Stimulated activated CD4-positive, alpha-beta T cell treated with anti-CD3 and anti-CD28 coated beads, Interleukin-4, amount 100 ng/mL, for 24 hours (primary cell): Measurements from ENCODE around the gene PRPH.
"Not testable (repeated sequence)": the region's sequence is repeated elsewhere in the genome, so short reads cannot be mapped to it uniquely, and the experiment has no call there.

Source experiments
- DNase-seq: peaks from one replicate; pipeline ENCODE4 v3.0.0-alpha.2; 2020

Gene PRPH

DNA sequence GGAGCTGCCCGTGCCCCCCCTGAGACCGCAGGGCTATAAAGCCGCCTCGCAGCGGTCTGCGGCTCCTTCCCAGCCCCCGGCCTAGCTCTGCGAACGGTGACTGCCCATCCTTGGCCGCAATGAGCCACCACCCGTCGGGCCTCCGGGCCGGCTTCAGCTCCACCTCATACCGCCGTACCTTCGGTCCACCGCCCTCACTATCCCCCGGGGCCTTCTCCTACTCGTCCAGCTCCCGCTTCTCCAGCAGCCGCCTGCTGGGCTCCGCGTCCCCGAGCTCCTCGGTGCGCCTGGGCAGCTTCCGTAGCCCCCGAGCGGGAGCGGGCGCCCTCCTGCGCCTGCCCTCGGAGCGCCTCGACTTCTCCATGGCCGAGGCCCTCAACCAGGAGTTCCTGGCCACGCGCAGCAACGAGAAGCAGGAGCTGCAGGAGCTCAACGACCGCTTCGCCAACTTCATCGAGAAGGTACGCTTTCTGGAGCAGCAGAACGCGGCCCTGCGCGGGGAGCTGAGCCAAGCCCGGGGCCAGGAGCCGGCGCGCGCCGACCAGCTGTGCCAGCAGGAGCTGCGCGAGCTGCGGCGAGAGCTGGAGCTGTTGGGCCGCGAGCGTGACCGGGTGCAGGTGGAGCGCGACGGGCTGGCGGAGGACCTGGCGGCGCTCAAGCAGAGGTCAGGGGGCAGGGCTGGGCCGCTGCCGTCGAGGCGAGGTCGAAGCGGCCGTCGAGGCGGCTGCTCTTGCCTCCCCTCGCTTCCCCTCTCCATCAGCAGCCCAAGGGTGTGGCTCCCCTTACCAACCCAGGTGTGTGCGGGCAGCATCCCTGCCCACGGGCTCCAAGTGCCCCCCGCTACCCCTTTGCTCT lies at the start of gene PRPH:
Gene PRPH, plus strand, starts transcription at position 66 of the 855 bp plus-strand sequence. Its CDS starts 54 bp downstream, at position 120.
- no peak for DNase-seq

DNA sequence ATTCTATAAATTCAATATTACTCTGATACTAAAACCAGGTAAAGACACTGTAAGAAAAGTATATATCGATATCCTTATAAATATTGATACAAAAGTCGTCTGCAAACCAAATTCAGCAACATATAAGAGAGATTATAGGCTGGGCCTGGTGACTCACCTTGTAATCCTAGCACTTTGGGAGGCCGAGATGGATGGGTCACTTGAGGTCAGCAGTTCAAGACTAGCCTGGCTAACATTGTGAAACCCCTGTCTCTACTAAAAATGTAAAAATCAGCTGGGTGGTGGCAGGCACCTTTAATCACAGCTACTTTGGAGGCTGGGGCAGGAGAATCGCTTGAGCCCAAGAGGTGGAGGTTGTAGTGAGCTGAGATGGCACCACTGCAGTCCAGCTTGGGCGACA lies 43.6 kb upstream of the PRPH start:
- no peak for DNase-seq

DNA sequence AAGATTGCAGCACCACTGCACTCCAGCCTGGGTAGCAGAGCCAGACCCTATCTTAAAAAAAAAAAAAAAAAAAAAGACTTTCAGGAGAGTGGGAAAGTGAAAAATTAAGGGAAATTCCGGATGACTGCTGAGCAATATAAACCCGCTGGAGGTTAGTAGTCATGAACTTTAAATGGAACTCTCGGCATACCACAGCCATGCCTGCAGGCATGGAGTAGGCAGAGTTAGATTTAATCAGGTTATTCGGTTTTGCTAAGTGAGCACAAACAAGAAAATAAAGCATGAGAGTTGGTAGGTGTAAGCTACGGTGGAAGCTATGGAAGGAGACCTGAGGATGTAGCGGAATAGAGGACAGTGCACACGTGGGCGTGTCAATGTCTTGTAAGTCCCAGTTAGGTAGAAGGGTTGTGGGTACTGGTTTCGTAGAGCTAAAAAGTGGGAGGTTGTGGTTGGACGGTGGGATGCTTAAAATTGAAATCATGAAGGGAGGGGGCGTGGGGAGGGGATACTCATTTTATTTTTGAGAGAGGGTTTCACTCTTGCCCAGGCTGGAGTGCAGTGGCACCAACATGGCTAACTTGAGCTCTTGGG lies 41.8 kb upstream of the PRPH start:
- no peak for DNase-seq

DNA sequence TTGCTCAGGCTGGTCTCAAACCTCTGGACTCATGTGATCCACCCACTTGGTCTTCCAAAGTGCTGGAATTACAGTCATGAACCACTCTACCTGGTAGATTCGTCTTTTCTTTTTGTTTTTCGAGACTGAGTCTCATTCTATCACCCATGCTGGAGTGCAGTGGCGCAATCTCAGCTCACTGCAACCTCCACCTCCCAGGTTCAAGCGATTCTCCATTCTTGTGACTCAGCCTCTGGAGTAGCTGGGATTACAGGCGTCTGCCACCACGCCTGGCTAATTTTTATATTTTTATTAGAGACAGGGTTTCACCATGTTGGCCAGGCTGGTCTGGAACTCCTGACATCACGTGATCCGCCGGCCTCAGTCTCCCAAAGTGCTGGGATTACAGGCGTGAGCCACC lies 39.5 kb upstream of the PRPH start:
- DNase-seq: not testable (repeated sequence)

DNA sequence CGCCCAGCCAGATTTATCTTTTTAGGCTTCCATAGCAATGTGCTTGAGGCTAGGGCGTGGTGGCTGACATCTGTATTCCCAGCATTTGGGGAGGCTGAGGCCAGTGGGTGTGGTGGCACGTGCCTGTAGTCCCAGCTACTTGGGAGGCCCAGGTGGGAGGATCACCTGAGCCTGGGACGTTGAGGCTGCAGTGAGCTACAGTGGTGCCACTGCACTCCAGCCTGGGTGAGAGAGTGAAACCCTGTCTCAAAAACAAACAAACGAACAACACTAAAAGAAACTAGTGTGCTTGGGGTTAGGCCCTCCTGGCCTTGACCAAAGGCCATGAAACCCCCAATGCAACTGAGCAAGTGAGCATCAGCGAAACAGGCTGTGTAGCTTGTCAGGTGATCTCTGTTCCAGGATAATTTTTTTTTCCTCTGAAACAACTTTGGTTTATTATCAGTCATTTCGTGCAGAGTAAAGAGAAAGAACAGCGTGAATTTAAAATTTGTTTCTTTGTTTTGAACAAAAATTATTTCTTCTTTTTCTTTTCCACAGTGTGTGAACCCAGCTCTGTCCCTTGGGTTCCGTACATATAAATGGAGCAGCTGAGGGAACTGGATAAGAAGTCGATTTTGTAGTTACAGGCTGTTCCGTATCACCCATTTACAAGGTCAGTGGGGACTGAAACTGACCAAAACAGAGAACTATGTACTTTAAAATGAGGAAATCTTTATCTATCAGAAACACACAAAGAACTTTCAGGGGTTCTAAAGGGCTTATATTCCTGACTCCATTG lies 38.9 kb upstream of the PRPH start:
- no peak for DNase-seq

DNA sequence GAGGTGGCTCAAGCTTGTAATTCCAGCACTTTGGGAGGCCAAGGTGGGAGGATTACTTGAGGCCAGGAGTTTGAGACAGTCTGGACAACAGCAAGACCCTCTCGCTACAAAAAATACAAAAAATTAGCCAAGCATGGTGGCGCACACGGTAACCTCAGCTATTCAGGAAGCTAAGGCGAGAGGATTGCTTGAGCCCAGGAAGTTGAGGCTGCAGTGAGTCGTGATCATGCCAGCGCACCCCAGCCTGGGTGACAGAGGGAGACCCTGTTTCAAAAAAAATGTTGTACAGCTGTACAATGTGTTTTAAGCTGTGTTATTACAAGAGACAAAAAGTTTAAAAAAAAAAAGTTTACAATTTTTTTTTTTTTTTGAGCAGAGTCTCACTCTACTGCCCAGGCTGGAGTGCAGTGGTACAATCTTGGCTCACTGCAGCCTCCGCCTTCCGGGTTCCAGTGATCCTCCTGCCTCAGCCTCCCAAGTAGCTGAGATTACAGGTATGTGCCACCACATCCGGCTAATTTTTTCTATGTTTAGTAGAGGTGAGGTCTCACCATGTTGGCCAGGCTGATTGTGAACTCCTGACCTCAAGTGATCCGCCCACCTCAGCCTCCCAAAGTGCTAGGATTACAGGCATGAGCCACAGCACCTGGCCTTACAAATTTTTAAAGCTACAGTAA lies 37.3 kb upstream of the PRPH start:
- DNase-seq: not testable (repeated sequence)

DNA sequence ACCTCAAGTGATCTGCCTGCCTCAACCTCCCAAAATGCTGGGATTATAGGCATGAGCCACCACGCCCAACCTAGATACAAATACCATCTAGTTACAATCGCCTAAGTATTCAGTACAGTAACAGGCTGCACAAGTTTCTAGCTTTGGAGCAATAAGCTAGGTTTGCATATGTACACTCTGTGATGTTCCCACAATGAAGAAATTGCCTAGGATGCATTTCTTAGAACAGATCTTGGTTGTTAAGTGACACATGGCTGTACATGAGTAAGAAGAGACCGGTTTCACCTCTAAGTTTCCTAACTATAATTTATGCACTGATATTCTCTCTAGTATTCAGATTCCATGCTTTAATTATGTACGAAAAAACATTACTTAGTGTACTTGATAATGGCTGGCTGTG lies 35.5 kb upstream of the PRPH start:
- no peak for DNase-seq

DNA sequence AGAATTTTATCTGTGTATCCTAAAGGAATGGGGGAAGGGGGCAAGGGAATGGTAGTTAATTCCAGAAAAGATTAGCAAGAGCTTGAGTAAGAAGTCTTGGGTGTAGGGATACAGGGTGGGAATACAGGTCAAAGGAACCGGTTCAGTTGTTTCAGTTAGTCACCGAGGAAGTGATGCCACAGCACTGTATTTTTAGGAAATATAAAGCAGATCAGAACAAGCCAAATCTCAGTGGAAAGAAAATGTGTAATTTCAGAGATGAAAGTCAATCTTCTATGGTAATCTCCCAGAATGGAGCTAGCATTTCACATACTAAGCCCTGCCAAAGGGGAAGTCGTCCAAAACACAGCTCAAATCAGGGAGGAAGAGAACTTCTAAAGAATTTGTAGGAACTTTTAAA lies 34.8 kb upstream of the PRPH start:
- DNase-seq: no peak

DNA sequence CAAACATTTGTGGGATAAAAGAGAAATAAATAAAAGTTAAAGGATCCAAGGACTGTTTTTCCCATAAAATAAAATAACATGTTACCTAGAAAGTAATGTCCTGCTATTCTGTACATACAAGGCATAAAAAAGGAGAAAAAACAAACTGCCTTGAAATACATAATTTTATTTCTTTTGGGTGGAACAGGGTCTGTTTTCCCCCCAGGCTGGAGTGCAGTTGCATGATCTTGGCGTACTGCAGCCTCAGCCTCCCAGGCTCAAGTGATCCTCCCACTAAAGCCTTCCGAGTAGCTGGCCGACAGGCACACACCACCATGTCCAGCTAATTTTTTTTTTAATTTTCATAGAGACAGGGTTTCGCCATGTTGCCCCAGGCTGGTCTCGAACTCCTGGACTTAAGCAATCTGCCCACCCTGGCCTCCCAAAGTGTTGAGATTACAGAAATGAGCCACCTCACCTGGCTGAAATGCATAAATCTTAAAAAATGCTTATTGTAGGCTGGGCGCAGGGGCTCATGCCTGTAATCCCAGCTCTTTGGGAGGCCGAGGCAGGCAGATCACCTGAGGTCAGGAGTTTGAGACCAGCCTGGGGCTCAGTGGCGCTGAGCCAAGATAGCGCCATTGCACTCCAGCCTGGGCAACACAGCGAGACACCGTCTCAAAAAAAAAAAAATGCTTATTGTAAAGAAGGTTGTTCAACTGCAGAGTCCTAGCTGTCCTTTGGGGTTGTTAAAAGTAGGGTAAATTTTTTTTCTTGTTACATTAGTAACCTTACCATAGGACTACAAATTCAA lies 34.2 kb upstream of the PRPH start:
- no peak for DNase-seq

DNA sequence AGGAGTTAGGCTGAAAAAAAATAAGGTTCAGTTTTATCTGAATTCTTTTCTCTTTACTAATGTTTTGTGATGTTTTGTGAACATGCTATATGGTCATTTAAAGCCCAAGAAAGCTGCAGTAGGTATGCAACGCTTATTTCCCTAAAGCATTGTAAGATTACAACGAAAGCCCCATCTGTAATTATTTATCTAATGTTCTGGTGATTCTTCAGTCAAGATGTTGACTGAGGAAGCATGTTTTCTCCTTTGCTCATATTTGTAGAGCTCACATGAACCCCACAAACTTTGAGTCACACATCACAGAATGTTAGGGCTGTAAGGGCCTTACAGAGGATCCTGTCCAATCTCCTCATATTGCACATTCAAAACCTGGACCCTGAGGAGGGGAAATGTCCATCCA lies 33.2 kb upstream of the PRPH start:
- no peak for DNase-seq

DNA sequence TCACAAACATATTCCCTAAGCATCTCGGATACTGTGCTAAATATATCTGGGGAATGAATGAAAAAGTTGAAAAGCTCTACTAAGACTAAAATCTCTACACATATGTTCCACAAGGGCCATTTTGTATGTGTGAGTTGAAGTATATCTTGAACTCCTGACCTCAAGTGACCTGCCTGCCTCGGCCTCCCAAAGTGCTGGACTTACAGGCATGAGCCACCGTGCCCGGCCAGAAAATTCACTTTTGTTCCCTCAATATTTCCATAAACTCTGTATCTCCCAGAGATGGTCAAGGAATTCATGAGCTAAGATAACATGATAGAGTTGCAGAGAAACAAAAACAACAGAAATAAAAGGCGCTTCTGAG lies 31.6 kb upstream of the PRPH start:
- DNase-seq: no peak

DNA sequence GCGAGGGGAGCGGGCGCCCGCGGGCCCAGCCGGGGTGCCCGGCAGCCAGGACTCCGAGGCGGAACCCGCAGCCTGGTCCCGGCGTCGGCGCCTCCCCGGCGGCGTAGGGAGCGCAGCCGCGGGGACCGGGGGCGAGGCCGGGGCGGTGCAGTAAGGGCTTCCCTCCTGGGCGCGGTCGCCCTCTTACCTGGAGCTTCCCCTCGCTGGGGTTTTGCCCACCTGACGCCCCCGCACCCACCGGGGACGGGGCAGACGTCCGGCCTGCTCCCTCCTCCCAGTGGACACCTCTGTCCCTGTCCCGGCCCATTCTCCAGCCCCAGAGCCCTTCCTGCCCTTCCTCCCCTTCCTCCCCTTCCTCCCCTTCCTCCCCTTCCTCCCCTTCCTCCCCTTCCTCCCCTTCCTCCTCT lies 30.5 kb upstream of the PRPH start:
- DNase-seq: peak; percentile 43

DNA sequence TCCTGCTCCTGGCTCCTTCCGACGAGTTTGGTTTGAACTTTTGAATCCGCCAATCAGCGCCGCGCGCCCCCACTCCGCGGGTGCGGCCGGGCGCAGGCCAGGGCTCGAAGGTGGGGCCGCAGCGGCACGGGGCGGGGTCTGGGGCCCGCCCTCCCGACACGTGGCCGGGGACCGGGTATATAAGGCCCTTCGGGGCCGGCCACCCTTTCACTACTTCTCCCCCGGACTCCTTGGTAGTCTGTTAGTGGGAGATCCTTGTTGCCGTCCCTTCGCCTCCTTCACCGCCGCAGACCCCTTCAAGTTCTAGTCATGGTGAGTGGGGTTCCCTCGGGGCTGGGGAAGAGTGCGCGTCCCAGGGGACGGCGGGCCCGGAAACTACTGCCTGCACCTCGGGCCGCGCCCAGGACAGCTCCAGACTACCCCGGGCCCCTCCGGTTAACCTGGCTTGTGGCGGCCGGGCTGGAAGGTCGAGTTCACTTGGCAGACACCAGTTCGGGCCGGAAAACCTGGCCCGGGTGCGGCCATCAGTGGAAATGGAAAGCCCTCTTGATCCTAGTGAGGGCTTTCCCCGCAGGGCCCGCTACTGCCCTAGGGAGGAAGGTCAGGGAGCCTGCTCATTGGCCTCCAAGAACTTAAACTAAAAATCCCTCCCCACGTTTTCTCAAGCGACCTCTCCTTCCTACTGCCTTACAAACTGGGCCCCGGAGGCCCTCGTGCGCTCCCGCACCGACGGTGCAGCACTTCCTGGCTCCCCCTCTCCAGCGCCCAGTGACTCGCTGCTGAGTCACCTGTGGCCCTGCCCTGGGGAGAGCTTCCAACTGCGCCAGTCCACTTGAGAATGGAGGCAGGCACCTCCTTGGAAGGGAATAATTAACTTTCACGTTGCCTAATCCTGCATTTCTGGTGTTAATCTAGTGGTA lies 29.8 kb upstream of the PRPH start, which contains the start of gene TUBA1C:
Gene TUBA1C, plus strand, starts transcription at position 210 of the 920 bp plus-strand sequence. Its CDS starts 100 bp downstream, at position 310.
- peak; percentile 89 for DNase-seq

DNA sequence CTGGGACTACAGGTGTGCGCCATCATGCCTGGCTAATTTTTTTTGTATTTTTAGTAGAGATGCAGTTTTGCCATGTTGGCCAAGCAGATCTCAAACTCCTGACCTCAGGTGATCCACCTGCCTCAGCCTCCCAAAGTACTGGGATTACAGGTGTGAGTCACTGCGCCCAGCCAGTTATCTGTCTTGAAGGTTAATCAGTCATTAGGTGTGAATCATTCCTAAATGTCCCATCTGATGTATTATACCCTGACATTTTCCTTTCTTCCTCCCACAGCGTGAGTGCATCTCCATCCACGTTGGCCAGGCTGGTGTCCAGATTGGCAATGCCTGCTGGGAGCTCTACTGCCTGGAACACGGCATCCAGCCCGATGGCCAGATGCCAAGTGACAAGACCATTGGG lies 25.8 kb upstream of the PRPH start:
- not testable (repeated sequence) for DNase-seq

DNA sequence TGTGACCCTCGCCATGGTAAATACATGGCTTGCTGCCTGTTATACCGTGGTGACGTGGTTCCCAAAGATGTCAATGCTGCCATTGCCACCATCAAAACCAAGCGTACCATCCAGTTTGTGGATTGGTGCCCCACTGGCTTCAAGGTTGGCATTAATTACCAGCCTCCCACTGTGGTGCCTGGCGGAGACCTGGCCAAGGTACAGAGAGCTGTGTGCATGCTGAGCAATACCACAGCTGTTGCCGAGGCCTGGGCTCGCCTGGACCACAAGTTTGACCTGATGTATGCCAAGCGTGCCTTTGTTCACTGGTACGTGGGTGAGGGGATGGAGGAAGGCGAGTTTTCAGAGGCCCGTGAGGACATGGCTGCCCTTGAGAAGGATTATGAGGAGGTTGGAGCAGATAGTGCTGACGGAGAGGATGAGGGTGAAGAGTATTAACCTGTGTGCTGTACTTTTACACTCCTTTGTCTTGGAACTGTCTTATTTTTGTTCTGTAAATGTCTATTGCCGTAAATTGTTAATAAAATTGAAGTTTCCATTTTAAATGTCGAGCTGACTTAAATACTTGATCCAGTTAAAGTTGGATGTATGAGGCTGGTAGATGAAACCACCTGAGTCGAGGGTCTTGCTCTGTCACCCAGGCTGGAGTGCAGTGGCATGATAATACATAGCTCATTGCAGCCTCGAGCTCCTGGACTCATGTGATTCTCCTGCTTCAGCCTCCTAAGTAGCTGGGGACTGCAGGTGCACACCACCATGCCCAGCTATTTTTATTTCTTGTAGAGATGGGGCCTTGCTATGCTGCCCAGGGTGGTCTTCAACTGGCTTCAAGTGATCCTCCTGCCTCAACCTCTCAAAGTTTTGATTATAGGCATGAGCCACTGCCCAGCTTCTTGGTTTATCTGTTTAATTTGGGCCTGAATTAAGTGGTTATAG lies 21.9 kb upstream of the PRPH start:
- no peak for DNase-seq

DNA sequence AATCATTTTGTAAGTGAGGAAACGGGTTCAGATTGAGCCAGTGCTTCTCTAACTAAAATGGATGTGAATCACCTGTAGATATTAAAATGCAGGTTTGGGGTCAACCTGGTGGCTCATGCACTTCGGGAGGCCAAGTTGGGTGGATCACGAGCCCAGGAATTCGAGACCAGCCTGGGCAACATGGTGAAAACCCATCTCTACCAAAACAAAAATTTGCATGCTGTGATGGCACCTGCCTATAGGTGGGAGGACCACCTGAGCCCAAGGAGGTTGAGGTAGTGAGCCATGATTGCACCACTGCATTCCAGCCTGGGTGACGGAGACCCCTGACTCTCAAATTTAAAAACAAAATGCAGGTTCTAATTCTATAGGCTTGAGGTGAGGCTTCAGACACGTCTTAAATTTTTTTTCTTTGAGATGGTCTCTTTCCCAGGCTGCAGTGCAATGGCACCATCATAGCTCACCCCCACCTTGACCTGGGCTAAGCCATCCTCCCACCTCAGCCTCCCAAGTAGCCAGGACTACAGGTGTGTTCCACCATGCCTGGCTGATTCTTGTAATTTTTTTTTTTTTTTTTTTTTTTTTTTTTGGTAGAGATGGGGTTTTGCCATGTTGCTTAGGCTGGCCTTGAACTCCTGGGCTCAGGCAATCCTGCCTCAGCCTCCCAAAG lies 21.1 kb upstream of the PRPH start:
- DNase-seq: no peak

DNA sequence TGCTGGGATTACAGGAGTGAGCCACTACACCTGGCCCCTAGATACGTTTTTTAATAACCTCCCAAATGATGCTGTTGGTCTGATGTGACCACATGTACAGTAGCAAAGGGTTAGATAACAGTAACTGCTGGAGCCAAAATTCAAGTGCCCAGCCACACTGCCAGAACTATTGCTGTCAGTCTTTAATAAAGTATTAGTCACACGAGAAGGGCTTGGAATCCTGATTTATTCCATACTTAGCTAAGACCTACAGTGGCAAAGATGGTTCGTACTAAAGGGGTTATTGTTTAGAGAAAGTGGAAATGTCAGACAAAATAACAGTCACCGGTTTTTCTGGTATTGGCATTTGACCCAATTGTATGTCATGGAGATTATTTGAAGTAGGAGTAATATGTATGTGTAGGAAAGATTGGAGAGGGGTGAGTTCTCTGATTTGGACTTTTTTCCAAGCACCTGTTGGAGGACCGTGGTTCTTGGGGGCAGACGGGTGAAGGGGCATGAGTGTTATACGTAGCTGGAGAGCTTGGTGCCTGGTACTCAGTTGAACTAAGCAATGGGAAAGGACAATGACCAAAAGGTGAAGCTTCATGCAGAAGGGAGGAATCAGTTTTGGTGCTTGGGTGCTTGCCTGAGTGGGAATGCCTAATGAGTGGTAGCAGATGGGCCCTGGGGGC lies 20.4 kb upstream of the PRPH start:
- no peak for DNase-seq
